Activated CD8-positive, alpha-beta memory T cell treated with anti-CD3 and anti-CD28 coated beads for 1 hour (primary cell): ENCODE results near the gene JAG2.

Experiments
- DNase-seq, 2 donors: peaks; one replicate each; pipeline ENCODE4 v3.0.0-alpha.2; 2020; ENCODE audit warnings: low read depth in 1 of 2; ENCODE audit errors: extremely low read depth in 1 of 2

JAG2 gene

GRCh38 chr14:105095236-105095805 lies 73.3 kb downstream of the JAG2 start:
- DNase-seq: no peak

GRCh38 chr14:105094193-105094907 lies 74.2 kb downstream of the JAG2 start:
- no peak for DNase-seq

GRCh38 chr14:105093431-105094192 lies 75.0 kb downstream of the JAG2 start:
- DNase-seq: peak; percentile 29 to 47

- DNase-seq: peak in 1 of 2 donors; percentile 52
Measured at GRCh38 chr14:105093038-105093430, 75.5 kb downstream of the JAG2 start.

GRCh38 chr14:105092171-105093037 lies 76.2 kb downstream of the JAG2 start:
- no peak for DNase-seq

- no peak for DNase-seq
Measured at GRCh38 chr14:105091517-105092170, 76.9 kb downstream of the JAG2 start.

- no peak for DNase-seq
Measured at GRCh38 chr14:105091054-105091516, 77.5 kb downstream of the JAG2 start.
